HepG2 (cell line): ENCODE results near the gene NFX1. TPM values are rescaled to one million over a fixed set of nuclear protein-coding genes. Genes with fewer than 3 reads are reported as not detected.

Experiments used
- AGO2 ChIP-seq: fragments of 200-400 bp; formaldehyde crosslinking; optimal IDR thresholded peaks from 2 replicates; pipeline ENCODE3; 2017; ENCODE audit warnings: mild to moderate bottlenecking, low read depth, low read length, moderate library complexity
- EED ChIP-seq: sonication (generic); formaldehyde crosslinking; IDR thresholded peaks from 2 replicates; pipeline ENCODE4 v1.5.0; 2020; ENCODE audit warnings: mild to moderate bottlenecking, missing genetic modification reagents
- GABPB1 ChIP-seq: IDR thresholded peaks from 2 replicates; pipeline ENCODE4 v1.6.1; 2016; ENCODE audit warnings: mild to moderate bottlenecking, missing genetic modification reagents, moderate library complexity, missing compliant biosample characterization
- HOXA7 ChIP-seq: sonication (generic); formaldehyde crosslinking; IDR thresholded peaks from 2 replicates; pipeline ENCODE4 v1.8.1; 2022; ENCODE audit warnings: mild to moderate bottlenecking, missing genetic modification reagents, moderate library complexity
- MBD4 ChIP-seq: IDR thresholded peaks from 2 replicates; pipeline ENCODE4 v1.6.1; 2012; ENCODE audit warnings: low read length, inconsistent platforms, borderline replicate concordance
- NR2F1 ChIP-seq, 2 experiments: fragments of 450-650 bp in 1 of 2; formaldehyde crosslinking in 1 of 2; IDR thresholded peaks; 2 replicates each; pipeline versions ENCODE4 v1.5.0 to v1.6.1; 2016 to 2020; ENCODE audit warnings: mild to moderate bottlenecking in 1 of 2, missing compliant biosample characterization in 1 of 2, missing genetic modification reagents in 1 of 2, moderate library complexity in 1 of 2
- ZFP36 ChIP-seq: fragments of 150-350 bp; IDR thresholded peaks from 2 replicates; pipeline ENCODE4 v1.6.1; 2018; ENCODE audit warnings: borderline replicate concordance, low read length, low read depth; ENCODE audit not compliant: partially characterized antibody
- ZNF615 ChIP-seq: sonication (generic); formaldehyde crosslinking; IDR thresholded peaks from 2 replicates; pipeline ENCODE4 v1.5.0; 2020; ENCODE audit warnings: mild to moderate bottlenecking, missing genetic modification reagents, borderline replicate concordance
- ZNF660 ChIP-seq: sonication (generic); formaldehyde crosslinking; IDR thresholded peaks from 2 replicates; pipeline ENCODE4 v1.5.1; 2020; ENCODE audit warnings: mild to moderate bottlenecking, low read depth, missing genetic modification reagents, borderline replicate concordance
- ZNF780A ChIP-seq: sonication (generic); formaldehyde crosslinking; IDR thresholded peaks from 2 replicates; pipeline ENCODE4 v1.8.0; 2022; ENCODE audit warnings: mild to moderate bottlenecking, missing genetic modification reagents, moderate library complexity
- ZNF841 ChIP-seq: sonication (generic); formaldehyde crosslinking; IDR thresholded peaks from 2 replicates; pipeline ENCODE4 v1.8.1; 2023; ENCODE audit warnings: missing genetic modification reagents, borderline replicate concordance
- ZNF850 ChIP-seq: sonication (generic); formaldehyde crosslinking; conservative IDR thresholded peaks from 2 replicates; pipeline ENCODE4 v1.9.0; 2021; ENCODE audit warnings: mild to moderate bottlenecking, missing genetic modification reagents
- ZNF891 ChIP-seq: sonication (generic); formaldehyde crosslinking; IDR thresholded peaks from 2 replicates; pipeline ENCODE4 v1.5.0; 2020; ENCODE audit warnings: mild to moderate bottlenecking, missing genetic modification reagents
- polyA plus RNA-seq, 8 experiments: library from polyadenylated mRNA; depleted of rRNA in 3 of 8; stranded (reverse) in 7 of 8; unstranded in 1 of 8; fragments of >200 nt; fragmentation: Illumina TruSeq in 4 of 8; extraction: Trizol in 4 of 8; gene quantifications; 2 replicates each; pipeline versions ENCODE4 v1.2.1 to v1.2.3, GENCODE V29; 2011 to 2016; ENCODE audit warnings: low read depth in 4 of 8, missing spikeins in 1 of 8, mixed read lengths in 1 of 8; ENCODE audit not compliant: insufficient read depth in 1 of 8
- total RNA-seq, 5 experiments: library from RNA; depleted of rRNA; stranded (reverse); fragments of >200 nt; fragmentation: Illumina TruSeq; extraction: Trizol; gene quantifications; 2 replicates each; pipeline ENCODE4 v1.2.3, GENCODE V29; 2016; ENCODE audit warnings: low read depth in 1 of 5
- TF ChIP-seq, protein P1 (sequence below): sonication (generic); formaldehyde crosslinking; IDR thresholded peaks from 2 replicates; pipeline ENCODE4 v1.9.0; 2021; ENCODE audit warnings: mild to moderate bottlenecking, missing genetic modification reagents
- TF ChIP-seq, protein P2 (sequence below): IDR thresholded peaks from 2 replicates; pipeline ENCODE4 v1.6.1; 2016; ENCODE audit warnings: mild to moderate bottlenecking, missing biosample characterization, missing genetic modification reagents
- TF ChIP-seq, protein P3 (sequence below): sonication (generic); formaldehyde crosslinking; conservative IDR thresholded peaks from 2 replicates; pipeline ENCODE4 v1.5.0; 2020; ENCODE audit warnings: missing genetic modification reagents
- TF ChIP-seq, protein P4 (sequence below): sonication (generic); formaldehyde crosslinking; IDR thresholded peaks from 2 replicates; pipeline ENCODE4 v1.8.1; 2023; ENCODE audit warnings: mild to moderate bottlenecking, inconsistent platforms, moderate library complexity, missing genetic modification reagents, borderline replicate concordance
- TF ChIP-seq, protein P5 (sequence below): IDR thresholded peaks from 2 replicates; pipeline ENCODE4 v1.6.1; 2018; ENCODE audit warnings: missing genetic modification reagents

The NFX1 gene
- total and polyA plus RNA-seq, 2 of the 13 experiments (the other 11 are each of a cell fraction or from before 2014, with no cell fraction given) = 23.9 to 27.5 TPM

DNA sequence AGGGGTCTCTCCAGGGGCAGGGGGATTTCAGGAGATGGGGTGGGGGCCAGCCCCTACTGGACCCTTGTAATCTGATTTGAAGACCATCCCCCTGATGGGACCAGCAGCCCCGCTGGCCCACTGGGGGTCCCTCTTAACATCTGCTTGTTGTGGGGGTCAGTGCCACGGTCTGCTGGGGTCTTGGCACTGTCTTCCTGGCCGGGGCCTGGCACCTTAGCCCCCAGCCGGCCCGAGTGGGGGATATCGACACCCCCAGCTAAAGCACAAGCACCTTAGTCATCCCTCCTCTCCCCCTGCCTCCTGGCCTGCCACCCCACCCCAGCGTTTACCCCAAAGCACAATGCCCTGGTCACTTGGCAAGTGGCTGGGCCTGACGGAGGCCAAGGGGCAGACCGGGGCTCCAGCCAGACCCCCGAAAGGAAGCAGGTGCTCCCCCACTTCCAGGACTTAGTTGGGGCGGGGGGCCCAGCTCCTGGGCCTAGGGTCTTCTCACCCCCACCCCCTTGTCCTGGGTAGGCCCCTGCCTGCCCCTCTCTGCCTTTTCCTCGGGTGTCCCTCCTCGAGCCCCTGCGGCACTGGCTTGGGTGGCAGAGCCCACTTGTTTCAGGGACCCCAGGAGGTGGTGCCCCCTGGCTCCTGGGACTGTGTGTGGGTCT lies 1.4 kb upstream of the NFX1 start (continued):
- TF ChIP-seq, protein P1, sequence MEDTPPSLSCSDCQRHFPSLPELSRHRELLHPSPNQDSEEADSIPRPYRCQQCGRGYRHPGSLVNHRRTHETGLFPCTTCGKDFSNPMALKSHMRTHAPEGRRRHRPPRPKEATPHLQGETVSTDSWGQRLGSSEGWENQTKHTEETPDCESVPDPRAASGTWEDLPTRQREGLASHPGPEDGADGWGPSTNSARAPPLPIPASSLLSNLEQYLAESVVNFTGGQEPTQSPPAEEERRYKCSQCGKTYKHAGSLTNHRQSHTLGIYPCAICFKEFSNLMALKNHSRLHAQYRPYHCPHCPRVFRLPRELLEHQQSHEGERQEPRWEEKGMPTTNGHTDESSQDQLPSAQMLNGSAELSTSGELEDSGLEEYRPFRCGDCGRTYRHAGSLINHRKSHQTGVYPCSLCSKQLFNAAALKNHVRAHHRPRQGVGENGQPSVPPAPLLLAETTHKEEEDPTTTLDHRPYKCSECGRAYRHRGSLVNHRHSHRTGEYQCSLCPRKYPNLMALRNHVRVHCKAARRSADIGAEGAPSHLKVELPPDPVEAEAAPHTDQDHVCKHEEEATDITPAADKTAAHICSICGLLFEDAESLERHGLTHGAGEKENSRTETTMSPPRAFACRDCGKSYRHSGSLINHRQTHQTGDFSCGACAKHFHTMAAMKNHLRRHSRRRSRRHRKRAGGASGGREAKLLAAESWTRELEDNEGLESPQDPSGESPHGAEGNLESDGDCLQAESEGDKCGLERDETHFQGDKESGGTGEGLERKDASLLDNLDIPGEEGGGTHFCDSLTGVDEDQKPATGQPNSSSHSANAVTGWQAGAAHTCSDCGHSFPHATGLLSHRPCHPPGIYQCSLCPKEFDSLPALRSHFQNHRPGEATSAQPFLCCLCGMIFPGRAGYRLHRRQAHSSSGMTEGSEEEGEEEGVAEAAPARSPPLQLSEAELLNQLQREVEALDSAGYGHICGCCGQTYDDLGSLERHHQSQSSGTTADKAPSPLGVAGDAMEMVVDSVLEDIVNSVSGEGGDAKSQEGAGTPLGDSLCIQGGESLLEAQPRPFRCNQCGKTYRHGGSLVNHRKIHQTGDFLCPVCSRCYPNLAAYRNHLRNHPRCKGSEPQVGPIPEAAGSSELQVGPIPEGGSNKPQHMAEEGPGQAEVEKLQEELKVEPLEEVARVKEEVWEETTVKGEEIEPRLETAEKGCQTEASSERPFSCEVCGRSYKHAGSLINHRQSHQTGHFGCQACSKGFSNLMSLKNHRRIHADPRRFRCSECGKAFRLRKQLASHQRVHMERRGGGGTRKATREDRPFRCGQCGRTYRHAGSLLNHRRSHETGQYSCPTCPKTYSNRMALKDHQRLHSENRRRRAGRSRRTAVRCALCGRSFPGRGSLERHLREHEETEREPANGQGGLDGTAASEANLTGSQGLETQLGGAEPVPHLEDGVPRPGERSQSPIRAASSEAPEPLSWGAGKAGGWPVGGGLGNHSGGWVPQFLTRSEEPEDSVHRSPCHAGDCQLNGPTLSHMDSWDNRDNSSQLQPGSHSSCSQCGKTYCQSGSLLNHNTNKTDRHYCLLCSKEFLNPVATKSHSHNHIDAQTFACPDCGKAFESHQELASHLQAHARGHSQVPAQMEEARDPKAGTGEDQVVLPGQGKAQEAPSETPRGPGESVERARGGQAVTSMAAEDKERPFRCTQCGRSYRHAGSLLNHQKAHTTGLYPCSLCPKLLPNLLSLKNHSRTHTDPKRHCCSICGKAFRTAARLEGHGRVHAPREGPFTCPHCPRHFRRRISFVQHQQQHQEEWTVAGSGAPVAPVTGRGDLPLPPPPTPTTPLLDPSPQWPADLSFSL (CRISPR knock-in tag) = no peak
- TF ChIP-seq HOXA7 (CRISPR knock-in tag) (no peak), MBD4 (no peak), AGO2 (peak; percentile 32), ZNF850 (CRISPR knock-in tag) (no peak), ZNF891 (0 out of 2 replicates have a peak, but pooled peaks have one; percentile 22), ZNF841 (CRISPR knock-in tag) (no peak), ZNF780A (CRISPR knock-in tag) (no peak), ZFP36 (no peak), ZNF615 (no peak), GABPB1 (CRISPR knock-in tag) (peak; percentile 13; the same call in 1 of the 2 replicates), NR2F1 (CRISPR knock-in tag; IDR thresholded peaks at IDR 0.05) (no peak), EED (no peak), ZNF660 (CRISPR knock-in tag) (no peak)
- TF ChIP-seq, protein P2, sequence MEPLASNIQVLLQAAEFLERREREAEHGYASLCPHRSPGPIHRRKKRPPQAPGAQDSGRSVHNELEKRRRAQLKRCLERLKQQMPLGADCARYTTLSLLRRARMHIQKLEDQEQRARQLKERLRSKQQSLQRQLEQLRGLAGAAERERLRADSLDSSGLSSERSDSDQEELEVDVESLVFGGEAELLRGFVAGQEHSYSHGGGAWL (CRISPR knock-in tag) = no peak
- TF ChIP-seq, protein P3, sequence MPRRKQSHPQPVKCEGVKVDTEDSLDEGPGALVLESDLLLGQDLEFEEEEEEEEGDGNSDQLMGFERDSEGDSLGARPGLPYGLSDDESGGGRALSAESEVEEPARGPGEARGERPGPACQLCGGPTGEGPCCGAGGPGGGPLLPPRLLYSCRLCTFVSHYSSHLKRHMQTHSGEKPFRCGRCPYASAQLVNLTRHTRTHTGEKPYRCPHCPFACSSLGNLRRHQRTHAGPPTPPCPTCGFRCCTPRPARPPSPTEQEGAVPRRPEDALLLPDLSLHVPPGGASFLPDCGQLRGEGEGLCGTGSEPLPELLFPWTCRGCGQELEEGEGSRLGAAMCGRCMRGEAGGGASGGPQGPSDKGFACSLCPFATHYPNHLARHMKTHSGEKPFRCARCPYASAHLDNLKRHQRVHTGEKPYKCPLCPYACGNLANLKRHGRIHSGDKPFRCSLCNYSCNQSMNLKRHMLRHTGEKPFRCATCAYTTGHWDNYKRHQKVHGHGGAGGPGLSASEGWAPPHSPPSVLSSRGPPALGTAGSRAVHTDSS (CRISPR knock-in tag) = no peak
- TF ChIP-seq, protein P4, sequence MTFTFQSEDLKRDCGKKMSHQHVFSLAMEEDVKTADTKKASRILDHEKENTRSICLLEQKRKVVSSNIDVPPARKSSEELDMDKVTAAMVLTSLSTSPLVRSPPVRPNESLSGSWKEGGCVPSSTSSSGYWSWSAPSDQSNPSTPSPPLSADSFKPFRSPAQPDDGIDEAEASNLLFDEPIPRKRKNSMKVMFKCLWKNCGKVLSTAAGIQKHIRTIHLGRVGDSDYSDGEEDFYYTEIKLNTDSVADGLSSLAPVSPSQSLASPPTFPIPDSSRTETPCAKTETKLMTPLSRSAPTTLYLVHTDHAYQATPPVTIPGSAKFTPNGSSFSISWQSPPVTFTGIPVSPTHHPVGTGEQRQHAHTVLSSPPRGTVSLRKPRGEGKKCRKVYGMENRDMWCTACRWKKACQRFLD (CRISPR knock-in tag) = no peak
- TF ChIP-seq, protein P5, sequence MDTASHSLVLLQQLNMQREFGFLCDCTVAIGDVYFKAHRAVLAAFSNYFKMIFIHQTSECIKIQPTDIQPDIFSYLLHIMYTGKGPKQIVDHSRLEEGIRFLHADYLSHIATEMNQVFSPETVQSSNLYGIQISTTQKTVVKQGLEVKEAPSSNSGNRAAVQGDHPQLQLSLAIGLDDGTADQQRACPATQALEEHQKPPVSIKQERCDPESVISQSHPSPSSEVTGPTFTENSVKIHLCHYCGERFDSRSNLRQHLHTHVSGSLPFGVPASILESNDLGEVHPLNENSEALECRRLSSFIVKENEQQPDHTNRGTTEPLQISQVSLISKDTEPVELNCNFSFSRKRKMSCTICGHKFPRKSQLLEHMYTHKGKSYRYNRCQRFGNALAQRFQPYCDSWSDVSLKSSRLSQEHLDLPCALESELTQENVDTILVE = no peak
